ENCODE measurements around the gene EMD.
A peak's percentile ranks its signal among the peaks of the same experiment; 100 is the strongest.

Gene EMD

GRCh38 chrX:154355776-154356140, 23.3 kb upstream of the EMD start:
- DNase-seq, result no peak

GRCh38 chrX:154356596-154356995, 22.5 kb upstream of the EMD start:
- DNase-seq, result no peak

GRCh38 chrX:154357205-154357604, 21.9 kb upstream of the EMD start:
- DNase-seq, result no peak

GRCh38 chrX:154358011-154358410, 21.1 kb upstream of the EMD start:
- DNase-seq, result no peak

- DNase-seq, result no peak
Observed at GRCh38 chrX:154358829-154359228, 20.3 kb upstream of the EMD start.

- no peak for DNase-seq
Observed at GRCh38 chrX:154359362-154360154, 19.5 kb upstream of the EMD start.

- DNase-seq, result no peak
Observed at GRCh38 chrX:154360155-154360713, 18.9 kb upstream of the EMD start.

- DNase-seq, result no peak
Observed at GRCh38 chrX:154362085-154362742, 16.9 kb upstream of the EMD start.

GRCh38 chrX:154363706-154364439, 15.2 kb upstream of the EMD start:
- no peak for DNase-seq

- DNase-seq, result no peak
Observed at GRCh38 chrX:154365052-154365600, 14.0 kb upstream of the EMD start.

GRCh38 chrX:154365997-154366665, 13.0 kb upstream of the EMD start:
- DNase-seq, result no peak

- DNase-seq, result no peak
Observed at GRCh38 chrX:154366666-154367055, 12.4 kb upstream of the EMD start.

GRCh38 chrX:154367474-154368308, 11.4 kb upstream of the EMD start:
- DNase-seq, result no peak

GRCh38 chrX:154368630-154369448, 10.3 kb upstream of the EMD start:
- peak; percentile 85 for DNase-seq

- DNase-seq, result peak; percentile 69
Observed at GRCh38 chrX:154369449-154370299, 9.4 kb upstream of the EMD start.

- peak; percentile 12 for DNase-seq
Observed at GRCh38 chrX:154370300-154371016, 8.6 kb upstream of the EMD start.

GRCh38 chrX:154371017-154371788, 7.9 kb upstream of the EMD start:
- DNase-seq, result peak; percentile 89

GRCh38 chrX:154371789-154372300, 7.2 kb upstream of the EMD start:
- no peak for DNase-seq
